Activated B cell treated with CpG ODN at 0.5 μM for 24 hours (primary cell): ENCODE data around the gene BZW1. TPM values are rescaled to one million over a fixed set of nuclear protein-coding genes. Genes with fewer than 3 reads are reported as not detected.
A peak's percentile ranks its signal among the peaks of the same experiment; 100 is the strongest.
"Not testable (repeated sequence)": the region's sequence is repeated elsewhere in the genome, so short reads cannot be mapped to it uniquely, and the experiment has no call there.

ENCODE experiments used
- ATAC-seq: fragments of 200-7000 bp; cut with Tn5 transposase; one replicate; pipeline ENCODE4 v1.10.0; 2021; ENCODE audit warnings: low read depth, mild to moderate bottlenecking, moderate library complexity
- CTCF ChIA-PET: fragments of 350-600 bp; sonication (Branson Sonifier 250); formaldehyde crosslinking; loops from one replicate; lab custom pipeline; 2021; ENCODE audit warnings: antibody characterized with exemption; lab: Charles Lee
- POLR2A ChIA-PET: fragments of 350-600 bp; sonication (Branson Sonifier 250); formaldehyde crosslinking; loops from one replicate; lab custom pipeline; 2021; ENCODE audit warnings: antibody characterized with exemption; lab: Charles Lee
- DNase-seq: peaks from one replicate; pipeline ENCODE4 v3.0.0; 2022
- H3K27ac Mint-ChIP-seq: one replicate; pipeline ENCODE4 v1.8.0; 2020; ENCODE audit warnings: mixed read lengths
- H3K27me3 Mint-ChIP-seq: one replicate; pipeline ENCODE4 v1.8.0; 2021; ENCODE audit warnings: mixed read lengths
- H3K36me3 Mint-ChIP-seq: one replicate; pipeline ENCODE4 v1.8.0; 2021; ENCODE audit warnings: low read depth, mixed read lengths
- H3K4me1 Mint-ChIP-seq: one replicate; pipeline ENCODE4 v1.8.0; 2021; ENCODE audit warnings: mixed read lengths
- H3K4me3 Mint-ChIP-seq: one replicate; pipeline ENCODE4 v1.8.0; 2020; ENCODE audit warnings: mild to moderate bottlenecking, mixed read lengths
- H3K9me3 Mint-ChIP-seq: one replicate; pipeline ENCODE4 v1.8.0; 2020; ENCODE audit warnings: mixed read lengths
- CTCF ChIP-seq: fragments of 200-600 bp; IDR thresholded peaks from one replicate; pipeline ENCODE4 v1.8.0; 2022; ENCODE audit warnings: antibody characterized with exemption, mild to moderate bottlenecking
- intact Hi-C: fragments of 100-400 bp; cut with micrococcal nuclease; formaldehyde crosslinking; loops from one replicate; pipeline ENCODE4 v1.15.1; 2024
- total RNA-seq: library from RNA; stranded (reverse); gene quantifications from 2 replicates; pipeline ENCODE4 v1.2.3, GENCODE V29; 2022

BZW1 gene
- total RNA-seq, 1 donor from 2014 or later: 197 TPM

DNA sequence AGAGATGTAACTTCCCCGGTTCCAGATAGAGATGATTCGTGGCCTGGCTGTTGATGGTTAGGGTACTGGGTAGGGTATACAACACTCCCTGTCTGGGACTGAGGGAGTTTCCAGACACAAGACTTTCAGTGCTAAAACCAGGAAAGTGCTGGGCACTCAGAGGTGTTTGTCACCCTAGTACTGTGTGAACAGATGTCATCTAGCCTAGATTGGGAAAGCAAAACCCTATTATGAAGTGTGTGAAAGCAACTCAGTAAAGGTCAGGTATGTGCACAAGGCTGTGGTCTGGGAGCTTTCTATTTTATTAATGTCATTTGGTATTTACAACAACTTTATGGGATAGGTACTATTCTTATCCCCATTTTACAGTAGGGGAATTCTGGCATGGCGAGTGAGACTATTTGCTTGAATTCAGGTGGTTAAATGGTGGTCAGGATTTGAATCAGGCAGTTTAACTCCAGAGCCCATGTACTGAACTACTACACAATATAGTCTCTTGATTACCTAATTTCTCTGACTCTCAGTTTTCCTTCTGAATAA is 2.6 kb downstream of the BZW1 start:
- Mint-ChIP-seq H3K27ac (no peak overlapping the region), H3K4me3 (peak overlapping the region; percentile 44), H3K36me3 (peaks cover 67% of the 10 kb centered on the region), H3K9me3 (no peaks in the 10 kb centered on the region), H3K4me1 (peaks cover 35% of the 10 kb centered on the region), H3K27me3 (no peaks in the 10 kb centered on the region)
- ATAC-seq: no peak
- no peak for TF ChIP-seq CTCF
- no peak for DNase-seq
- ChIA-PET CTCF (interaction anchor here (0.6 kb wide), 1 partner anchor 10 kb away, joined by 3 read pairs; no protein-coding TSS in a partner anchor), POLR2A (interaction anchor here (0.6 to 1.5 kb wide), 3 partner anchors 10 to 50 kb away, joined by 3 to 4 read pairs (median 3); partner anchors contain the start of gene CLK1)
- intact Hi-C loops: loop anchor here (5.0 to 10.0 kb wide), 6 partner anchors 303 to 1220 kb away; partner anchors contain the start of genes CFLAR, FZD7, MAIP1 and TMEM237

GRCh38 chr2:200814917-200815316 is 3.2 kb downstream of the BZW1 start:
- intact Hi-C loops: loop anchor here (5.0 to 10.0 kb wide), 6 partner anchors 302 to 1220 kb away; partner anchors contain the start of genes CFLAR, FZD7, MAIP1 and TMEM237
- no peak for TF ChIP-seq CTCF
- ChIA-PET POLR2A (interaction anchor here (0.6 to 1.5 kb wide), 2 partner anchors 10 to 50 kb away, joined by 3 to 4 read pairs; partner anchors contain the start of gene CLK1), CTCF (interaction anchor here (0.6 kb wide), 2 partner anchors 10 to 102 kb away, joined by 3 read pairs; no protein-coding TSS in a partner anchor)
- no peak overlapping the region for H3K4me3 Mint-ChIP-seq
- peaks cover 73% of the 10 kb centered on the region for H3K36me3 Mint-ChIP-seq
- H3K27me3 Mint-ChIP-seq: no peaks in the 10 kb centered on the region
- DNase-seq (no peak), ATAC-seq (no peak)
- H3K27ac Mint-ChIP-seq: no peak overlapping the region
- no peaks in the 10 kb centered on the region for H3K9me3 Mint-ChIP-seq
- peaks cover 35% of the 10 kb centered on the region for H3K4me1 Mint-ChIP-seq

DNA sequence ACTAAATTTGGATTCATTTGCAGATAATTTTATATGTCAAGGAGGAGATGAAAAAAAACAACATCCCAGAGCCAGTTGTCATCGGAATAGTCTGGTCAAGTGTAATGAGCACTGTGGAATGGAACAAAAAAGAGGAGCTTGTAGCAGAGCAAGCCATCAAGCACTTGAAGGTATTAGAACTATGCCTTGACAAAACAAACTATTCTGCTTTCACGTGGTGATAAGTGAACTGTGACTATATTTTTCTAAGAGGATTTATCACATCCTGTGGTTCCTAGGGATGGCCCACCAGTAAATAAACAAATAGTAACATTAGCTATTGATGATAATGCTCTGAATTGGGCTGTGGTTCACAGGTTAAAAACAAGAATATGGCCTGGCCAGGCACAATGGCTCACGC is 7.0 kb downstream of the BZW1 start:
- H3K9me3 Mint-ChIP-seq, H3K27me3 Mint-ChIP-seq, H3K27ac Mint-ChIP-seq, ATAC-seq, CTCF ChIA-PET, H3K4me3 Mint-ChIP-seq, DNase-seq: not testable (repeated sequence)
- intact Hi-C loops: loop anchor here (10.0 kb wide), 2 partner anchors 864 to 1216 kb away; partner anchors contain the start of genes FZD7, MAIP1 and TYW5
- POLR2A ChIA-PET: interaction anchor here (1.2 to 2.8 kb wide), 2 partner anchors 40 to 105 kb away, joined by 3 to 9 read pairs; no protein-coding TSS in a partner anchor
- H3K36me3 Mint-ChIP-seq: peaks cover 82% of the 10 kb centered on the region
- H3K4me1 Mint-ChIP-seq: peaks cover 15% of the 10 kb centered on the region

DNA sequence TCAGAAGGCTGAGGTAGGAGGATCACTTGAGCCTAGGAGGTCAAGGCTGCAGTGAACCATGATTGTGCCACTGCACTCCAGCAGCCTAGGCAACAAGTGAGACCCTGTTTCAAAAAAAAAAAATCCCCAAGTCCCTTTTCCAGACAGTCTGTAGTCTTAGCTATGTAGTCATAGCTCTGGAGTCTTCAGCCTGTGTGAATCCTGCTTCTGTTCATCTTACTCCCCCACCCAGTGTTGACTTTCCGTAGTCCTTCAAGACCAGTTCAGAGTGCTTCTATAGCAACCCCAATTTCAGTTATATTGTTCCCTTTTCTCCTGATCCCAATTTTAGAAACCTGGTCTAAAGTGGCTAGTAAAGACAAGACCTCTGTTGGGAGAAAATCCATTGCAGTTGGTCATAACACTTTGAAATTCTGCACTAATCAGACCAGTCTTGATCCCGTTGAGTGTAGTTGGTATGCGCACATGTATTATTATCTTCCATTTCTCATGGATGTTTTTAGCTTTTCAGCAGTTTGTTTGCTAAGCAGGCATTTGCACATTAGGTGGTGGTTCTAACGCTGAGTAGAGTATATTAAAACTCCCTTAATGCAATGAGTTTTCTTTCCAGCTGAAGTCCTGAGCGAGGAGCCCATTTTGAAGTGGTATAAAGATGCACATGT is 9.0 kb downstream of the BZW1 start:
- intact Hi-C loops: no loop called here
- Mint-ChIP-seq H3K36me3 (peaks cover 71% of the 10 kb centered on the region), H3K4me1 (peaks cover 2% of the 10 kb centered on the region), H3K4me3 (no peak overlapping the region), H3K9me3 (no peaks in the 10 kb centered on the region), H3K27ac (no peak overlapping the region), H3K27me3 (no peaks in the 10 kb centered on the region)
- ATAC-seq: no peak
- no peak for TF ChIP-seq CTCF
- DNase-seq: no peak
- CTCF ChIA-PET: no interaction called here
- POLR2A ChIA-PET: interaction anchor here (1.5 to 2.8 kb wide), 2 partner anchors 43 to 107 kb away, joined by 6 to 9 read pairs; partner anchors contain the start of gene CLK1

DNA sequence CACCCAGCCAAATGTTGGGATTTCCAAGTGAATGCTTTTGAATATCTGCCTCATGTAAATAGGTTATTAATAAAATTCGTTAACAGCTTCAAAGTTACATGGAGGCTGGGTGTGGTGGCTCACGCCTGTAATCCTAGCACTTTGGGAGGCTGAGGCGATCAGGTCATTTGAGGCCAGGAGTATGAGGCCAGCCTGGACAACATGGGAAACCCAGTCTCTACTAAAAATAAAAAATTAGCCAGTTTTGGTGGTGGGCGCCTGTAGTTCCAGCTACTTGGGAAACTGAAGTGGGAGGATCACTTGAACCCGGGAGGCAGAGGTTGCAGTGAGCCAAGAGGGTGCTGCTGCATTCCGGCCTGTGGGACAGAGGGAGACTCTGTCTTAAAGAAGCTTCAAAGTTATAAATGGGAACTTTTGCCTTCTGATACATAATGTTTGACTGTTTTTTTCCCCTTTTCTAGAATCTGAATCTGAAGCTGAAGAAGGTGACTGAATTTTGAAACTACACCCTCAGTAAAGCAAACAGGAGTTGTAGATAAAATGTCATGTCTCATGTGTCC is 10.1 kb downstream of the BZW1 start:
- Mint-ChIP-seq H3K9me3 (no peaks in the 10 kb centered on the region), H3K4me3 (no peak overlapping the region), H3K27me3 (no peaks in the 10 kb centered on the region), H3K36me3 (peaks cover 61% of the 10 kb centered on the region), H3K27ac (no peak overlapping the region), H3K4me1 (peaks cover 2% of the 10 kb centered on the region)
- TF ChIP-seq CTCF: no peak
- intact Hi-C loops: no loop called here
- no peak for DNase-seq
- ChIA-PET CTCF (interaction anchor here (1.3 kb wide), 1 partner anchor 108 kb away, joined by 5 read pairs; no protein-coding TSS in a partner anchor), POLR2A (interaction anchor here (0.6 to 1.5 kb wide), 2 partner anchors 26 to 42 kb away, joined by 4 to 6 read pairs; partner anchors contain the start of gene CLK1)
- no peak for ATAC-seq
